Measurements from ENCODE around the gene GPRIN1.
"Not testable (repeated sequence)": the region's sequence is repeated elsewhere in the genome, so short reads cannot be mapped to it uniquely, and the experiment has no call there.

The GPRIN1 gene

DNA sequence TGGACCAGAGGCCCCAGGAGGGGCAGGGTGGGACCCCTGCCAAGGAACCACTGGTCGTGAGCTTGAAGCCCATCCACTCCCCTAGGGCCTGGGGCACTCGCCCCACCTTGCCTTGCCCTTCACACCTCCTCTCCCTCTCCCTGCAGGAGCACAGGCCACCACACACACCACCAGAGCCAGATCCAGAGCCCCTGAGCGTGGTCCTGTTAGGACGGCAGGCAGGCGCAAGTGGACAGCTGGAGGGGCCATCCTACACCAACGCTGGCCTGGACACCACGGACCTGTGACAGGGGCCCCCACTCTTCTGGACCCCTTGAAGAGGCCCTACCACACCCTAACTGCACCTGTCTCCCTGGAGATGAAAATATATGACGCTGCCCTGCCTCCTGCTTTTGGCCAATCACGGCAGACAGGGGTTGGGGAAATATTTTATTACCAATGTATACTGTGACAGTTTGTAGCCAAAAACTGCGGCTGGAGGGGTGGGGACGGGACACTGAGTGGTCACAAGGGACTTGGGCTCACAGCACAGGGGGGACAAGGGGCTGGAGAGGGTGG is 14.5 kb downstream of the GPRIN1 start:
- DNase-seq = no peak

DNA sequence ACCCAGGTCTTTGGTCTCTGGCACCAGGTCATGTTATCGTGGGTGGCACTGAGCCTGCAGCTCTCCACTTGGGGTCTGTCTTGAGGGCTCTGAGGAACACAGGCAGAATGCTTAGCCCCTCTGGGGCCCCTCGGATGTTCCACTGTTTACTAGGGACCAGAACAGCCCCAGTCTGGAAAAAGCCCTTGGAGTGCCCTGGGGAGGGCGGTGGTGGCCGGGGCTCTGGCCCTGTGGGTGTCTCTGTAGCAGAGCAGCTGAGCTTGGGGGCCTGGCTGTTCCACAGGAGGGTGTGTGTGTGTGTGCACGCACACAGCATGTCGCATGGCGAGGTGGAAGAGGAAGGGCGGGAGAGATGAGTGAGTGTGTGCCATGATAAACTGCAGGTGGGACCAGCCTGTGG is 15.4 kb downstream of the GPRIN1 start:
- no peak for DNase-seq

DNA sequence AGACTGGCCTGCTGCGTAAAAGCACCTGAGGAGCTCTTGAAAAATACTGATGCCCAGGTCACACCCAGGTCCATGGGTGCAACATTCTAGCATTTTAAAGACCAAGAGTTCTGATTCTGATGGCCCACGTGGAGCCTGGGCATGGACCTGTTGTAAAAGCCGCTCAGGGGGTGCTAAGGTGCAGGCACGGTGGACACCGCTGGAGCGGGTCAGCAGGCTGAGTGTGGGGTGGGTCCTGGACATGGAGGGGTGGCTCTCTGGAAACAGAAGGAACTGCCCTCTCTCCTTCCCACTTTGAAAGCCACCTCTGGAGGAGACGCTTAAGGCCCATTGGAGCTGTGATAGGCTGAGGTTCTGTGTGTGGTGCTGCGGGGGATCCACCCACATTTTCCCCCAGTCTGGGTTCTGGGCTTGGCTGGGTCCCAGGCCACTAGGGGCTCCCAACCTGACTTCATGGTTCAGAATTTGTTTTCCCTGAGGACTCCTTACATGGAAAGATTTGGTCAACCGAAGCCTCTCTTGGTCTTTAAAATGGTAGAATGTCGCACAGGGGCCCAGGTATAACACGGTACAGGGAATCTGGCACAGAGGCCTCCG is 16.6 kb downstream of the GPRIN1 start:
- DNase-seq = no peak

DNA sequence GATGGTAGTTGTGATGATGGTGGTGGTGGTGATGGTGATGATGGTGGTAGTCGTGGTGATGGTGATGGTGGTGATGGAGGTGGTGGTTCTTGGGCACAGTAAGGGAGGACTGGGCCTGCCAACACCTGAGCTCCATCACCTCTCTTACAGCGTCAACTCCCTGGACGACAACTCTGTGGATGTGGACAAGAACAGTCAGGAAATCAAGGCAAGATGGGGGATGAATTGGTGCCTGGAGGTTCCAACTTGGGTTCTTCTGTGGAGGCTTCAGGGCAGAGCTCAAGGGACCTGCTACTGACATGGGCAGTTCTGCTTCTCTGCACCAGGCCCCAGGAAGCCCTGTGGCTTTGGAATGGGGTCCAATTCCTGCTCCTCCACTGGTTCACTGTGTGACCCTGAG is 17.4 kb downstream of the GPRIN1 start:
- DNase-seq = no peak

DNA sequence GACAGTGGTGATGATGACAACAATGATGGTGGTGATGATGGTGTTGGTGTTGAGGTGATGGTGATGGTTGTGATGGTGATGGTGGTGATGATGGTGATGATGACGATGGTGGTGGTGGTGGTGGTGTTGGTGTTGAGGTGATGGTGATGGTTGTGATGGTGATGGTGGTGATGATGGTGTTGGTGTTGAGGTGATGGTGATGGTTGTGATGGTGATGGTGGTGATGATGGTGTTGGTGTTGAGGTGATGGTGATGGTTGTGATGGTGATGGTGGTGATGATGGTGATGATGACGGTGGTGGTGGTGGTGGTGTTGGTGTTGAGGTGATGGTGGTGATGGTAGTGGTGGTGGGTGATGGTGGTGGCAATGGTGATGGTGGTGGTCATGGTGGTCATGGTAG is 18.3 kb downstream of the GPRIN1 start:
- not testable (repeated sequence) for DNase-seq

DNA sequence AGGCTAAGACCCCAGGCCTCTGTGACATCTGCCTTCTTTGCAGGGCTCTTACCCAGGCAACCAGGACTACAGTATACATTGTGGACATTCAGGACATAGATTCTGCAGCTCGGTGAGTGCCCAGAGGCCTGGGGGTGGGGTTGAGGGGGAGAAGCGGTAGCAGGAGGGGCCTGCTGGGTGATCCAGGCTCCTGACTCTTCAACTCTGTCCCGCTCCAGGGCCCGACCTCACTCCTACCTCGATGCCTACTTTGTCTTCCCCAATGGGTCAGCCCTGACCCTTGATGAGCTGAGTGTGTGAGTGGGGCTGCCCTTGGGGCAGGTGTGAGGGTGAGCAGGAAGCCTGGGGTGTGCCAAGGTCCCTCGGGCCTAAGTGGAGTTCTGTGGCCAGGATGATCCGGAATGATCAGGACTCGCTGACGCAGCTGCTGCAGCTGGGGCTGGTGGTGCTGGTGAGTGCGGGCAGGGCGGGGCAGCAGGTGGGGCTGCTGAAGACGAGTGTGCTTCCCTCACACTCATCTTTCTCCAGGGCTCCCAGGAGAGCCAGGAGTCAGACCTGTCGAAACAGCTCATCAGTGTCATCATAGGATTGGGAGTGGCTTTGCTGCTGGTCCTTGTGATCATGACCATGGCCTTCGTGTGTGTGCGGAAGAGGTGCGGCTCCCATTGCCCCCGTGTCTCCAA is 19.8 kb downstream of the GPRIN1 start:
- DNase-seq = no peak

DNA sequence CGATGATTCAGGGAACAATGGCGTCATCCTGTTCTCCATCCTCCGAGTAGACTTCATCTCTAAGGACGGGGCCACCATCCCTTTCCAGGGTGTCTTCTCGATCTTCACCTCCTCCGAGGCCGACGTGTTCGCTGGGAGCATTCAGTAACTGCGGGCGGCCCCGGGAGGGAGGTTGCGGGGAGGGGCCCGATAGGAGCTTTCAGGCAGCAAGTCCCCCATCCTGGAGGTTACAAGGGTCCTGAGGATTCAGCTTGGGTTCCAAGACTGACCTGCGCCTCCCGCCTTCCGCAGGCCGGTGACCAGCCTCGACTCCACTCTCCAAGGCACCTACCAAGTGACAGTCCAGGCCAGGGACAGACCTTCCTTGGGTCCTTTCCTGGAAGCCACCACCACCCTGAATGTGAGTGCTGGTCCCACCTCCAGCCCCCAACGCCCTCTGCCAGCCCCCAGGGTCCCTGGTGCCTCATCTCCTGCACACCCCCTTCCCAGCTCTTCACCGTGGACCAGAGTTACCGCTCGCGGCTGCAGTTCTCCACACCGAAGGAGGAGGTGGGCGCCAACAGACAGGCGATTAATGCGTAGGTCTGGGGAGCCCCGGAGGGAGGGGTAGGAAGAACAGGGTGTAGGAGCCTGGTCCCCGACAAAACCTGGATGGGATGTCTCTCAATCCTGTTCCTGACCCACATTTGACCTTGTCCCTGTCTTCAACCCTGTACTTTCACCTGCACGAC is 20.8 kb downstream of the GPRIN1 start:
- DNase-seq = no peak

DNA sequence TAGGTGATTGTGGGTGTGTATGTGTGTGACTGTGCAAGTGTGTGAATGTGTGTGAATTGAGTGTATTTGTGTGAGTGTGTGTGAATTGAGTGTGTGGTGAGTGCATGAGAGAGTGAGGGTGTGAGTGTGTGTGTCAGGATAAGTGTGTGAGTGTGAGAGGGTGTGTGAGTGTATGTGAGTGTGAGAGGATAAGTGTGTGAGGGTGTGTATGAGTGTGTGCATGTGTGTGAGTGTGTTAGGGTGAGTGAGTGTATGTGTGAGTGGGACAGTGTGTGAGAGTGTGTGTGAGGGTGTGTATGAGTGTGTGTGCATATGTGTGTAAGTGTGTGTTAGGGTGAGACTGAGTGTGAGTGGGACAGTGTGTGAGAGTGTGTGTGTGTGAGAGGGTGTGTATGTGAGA is 21.7 kb downstream of the GPRIN1 start:
- no peak for DNase-seq

DNA sequence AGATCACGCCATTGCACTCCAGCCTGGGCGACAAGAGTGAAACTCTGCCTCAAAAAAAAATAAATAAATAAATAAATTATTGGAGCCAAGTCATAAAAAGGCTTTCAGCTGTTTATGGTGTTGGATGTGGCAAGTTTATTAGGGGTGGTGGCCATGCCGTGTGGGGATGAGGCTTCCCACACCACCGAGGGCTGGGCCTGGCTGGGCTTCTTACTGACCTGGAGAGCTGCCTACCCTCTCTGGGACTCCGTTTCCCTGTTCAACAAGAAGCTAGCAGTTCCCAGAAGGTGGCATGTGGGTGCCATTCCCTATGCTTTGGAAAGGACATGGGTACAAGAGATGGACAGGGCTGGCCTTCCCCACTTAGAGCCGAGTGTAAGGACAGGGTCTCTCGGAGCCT is 22.6 kb downstream of the GPRIN1 start:
- DNase-seq = no peak

DNA sequence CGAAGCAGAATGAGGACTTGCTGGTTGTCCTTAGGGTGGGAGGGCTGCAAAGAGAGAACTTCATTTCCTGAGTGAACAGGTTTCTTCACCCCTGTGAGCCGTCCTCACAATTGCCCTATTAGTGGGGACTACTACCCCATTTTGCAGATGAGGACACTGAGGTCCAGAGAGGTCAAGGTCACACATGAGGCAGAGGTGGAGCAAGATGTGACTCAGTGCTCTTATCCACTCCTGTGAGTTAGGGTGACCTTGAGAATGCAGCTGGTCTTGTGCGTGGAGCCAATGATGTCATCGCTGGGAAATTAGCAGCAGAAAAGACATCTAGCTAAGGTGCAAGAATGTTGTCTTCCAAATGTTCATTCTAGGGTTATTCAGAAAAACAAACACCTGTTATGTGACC is 26.9 kb downstream of the GPRIN1 start:
- no peak for DNase-seq

DNA sequence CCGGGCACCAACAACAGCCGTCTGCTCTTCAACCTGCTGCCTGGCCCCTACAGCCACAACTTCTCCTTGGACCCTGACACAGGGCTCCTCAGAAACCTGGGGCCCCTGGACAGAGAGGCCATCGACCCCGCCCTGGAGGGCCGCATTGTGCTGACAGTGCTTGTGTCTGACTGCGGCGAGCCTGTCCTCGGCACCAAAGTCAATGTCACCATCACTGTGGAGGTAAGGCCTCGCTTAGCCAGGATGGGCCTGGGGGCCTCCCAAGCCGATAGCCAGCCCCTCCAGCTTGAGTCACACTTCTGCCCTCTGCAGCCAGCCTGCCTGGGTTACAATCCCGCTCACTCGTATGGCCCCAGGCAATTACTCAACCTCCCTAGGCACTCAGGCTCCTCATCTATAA is 28.6 kb downstream of the GPRIN1 start:
- DNase-seq = no peak

DNA sequence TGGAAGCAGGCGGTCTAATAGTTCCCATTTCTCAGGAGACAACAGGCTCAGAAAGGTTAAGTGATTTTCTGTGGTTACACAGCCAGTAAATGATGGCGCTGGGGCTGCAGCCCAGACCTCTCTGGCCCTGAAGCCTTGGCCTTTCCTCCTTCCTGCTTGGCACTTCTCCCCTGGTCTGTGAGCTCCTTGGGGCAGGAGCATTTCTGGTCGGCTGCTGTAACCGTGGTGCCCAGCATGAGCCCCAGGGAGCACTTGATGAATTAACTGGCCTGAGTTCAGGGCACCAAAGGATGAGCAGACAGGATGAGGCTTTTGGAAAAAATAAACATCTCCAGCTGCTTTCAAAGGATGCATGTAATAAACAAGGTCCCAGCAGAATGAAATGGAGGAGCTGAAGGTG is 30.6 kb downstream of the GPRIN1 start:
- DNase-seq = no peak

DNA sequence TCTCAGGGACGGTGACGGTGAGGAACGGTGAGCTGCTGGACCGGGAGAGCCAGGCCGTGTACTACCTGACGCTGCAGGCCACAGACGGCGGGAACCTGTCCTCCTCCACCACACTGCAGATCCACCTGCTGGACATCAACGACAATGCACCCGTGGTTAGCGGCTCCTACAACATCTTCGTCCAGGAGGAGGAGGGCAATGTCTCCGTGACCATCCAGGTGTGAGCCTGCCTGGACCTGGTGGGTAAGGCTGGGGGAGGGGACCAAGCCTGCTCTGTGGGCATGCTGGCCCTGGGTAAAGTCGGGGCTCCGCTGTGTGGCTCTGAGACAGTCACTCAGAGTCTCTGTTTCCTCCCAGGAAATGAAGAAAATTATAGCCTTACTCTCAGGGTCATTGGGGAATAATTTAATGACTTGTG is 31.6 kb downstream of the GPRIN1 start:
- DNase-seq = no peak

DNA sequence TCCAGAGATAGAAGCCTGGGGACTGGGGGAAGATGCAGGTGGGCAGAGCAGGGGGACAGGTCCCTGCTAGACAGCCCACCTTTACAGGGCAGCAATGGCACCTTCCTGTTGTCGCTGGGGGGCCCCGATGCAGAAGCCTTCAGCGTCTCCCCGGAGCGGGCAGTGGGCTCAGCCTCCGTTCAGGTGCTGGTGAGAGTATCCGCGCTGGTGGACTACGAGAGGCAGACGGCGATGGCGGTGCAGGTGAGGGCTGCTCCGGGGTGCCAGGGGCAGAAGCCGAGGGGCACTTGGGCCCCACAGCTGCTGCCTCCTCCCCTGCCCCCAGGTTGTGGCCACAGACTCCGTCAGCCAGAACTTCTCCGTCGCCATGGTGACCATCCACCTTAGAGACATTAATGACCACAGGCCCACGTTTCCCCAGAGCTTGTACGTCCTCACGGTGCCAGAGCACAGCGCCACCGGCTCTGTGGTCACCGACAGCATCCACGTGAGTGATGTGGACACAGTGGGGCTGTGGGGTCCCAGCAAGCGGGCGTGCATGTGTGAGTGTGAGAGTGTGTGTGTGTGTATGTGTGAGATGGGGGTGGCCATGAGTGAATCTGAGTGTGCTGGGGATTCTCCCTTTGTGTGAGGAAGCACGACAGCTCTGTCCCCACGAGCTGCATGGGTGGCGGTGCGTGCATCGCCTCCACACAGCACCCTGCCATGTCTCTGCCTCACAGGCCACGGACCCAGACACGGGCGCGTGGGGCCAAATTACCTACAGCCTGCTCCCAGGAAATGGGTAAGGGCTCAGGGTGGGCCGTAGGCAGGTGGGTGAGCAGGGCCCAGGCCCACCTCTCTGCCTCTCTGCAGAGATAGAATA is 32.4 kb downstream of the GPRIN1 start:
- no peak for DNase-seq

DNA sequence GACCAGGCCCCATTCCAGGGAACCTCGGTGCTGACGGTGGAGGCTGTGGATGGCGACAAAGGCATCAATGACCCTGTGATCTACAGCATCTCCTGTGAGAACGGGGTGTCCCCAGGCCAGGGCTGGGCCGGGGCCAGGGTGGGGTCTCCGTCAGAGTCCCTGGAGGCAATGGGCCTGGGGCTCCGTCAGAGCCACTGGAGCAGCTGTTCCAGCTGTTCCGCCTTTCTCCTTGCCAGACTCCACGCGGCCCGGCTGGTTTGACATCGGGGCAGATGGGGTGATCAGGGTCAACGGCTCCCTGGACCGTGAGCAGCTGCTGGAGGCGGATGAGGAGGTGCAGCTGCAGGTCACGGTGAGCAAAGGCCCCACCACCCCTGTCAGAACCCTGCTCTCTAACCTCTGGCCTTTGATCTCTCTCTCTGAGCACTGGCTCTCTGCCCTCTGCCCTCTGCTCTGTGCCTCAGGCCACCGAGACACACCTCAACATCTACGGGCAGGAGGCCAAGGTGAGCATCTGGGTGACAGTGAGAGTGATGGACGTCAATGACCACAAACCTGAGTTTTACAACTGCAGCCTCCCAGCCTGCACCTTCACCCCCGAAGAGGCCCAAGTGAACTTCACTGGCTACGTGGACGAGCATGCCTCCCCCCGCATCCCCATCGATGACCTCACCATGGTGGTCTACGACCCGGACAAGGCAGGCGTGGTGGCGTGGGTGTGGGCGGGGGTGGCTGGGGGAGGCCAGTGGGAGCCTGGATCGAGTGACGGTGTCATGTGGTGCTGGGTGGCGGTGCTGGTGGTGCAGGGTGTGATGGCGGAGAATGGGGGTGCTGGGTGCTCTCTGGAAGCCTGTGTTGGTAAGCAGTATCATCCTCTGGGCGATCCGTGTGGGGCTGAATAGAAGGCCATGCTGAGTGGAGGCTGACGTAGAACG is 34.2 kb downstream of the GPRIN1 start:
- DNase-seq = no peak

DNA sequence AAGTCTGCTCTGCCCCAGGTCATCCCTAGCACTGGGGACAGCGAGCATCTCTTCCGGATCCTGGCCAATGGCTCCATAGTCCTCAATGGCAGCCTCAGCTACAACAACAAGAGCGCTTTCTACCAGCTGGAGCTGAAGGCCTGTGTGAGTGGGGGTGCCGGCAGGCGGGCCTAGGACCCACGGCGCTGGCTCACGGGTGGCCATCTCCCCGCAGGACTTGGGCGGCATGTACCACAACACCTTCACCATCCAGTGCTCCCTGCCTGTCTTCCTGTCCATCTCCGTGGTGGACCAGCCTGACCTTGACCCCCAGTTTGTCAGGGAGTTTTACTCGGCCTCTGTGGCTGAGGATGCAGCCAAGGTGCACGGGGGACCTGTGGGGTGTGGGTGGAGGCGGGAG is 34.9 kb downstream of the GPRIN1 start:
- no peak for DNase-seq

DNA sequence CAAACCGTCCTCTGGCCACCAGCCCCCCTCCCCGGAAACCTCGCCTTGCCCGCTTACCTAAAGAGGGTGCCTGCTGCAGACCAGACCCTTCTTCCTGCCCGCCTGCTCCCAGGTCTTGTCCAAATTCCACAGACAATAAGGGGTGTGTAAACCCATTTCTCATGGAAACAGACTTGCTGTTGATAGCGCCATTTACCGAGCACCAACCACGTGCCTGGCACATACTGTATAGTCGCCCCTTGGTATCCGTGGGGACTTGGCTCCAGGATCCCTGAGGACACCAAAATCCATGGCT is 35.7 kb downstream of the GPRIN1 start:
- no peak for DNase-seq

DNA sequence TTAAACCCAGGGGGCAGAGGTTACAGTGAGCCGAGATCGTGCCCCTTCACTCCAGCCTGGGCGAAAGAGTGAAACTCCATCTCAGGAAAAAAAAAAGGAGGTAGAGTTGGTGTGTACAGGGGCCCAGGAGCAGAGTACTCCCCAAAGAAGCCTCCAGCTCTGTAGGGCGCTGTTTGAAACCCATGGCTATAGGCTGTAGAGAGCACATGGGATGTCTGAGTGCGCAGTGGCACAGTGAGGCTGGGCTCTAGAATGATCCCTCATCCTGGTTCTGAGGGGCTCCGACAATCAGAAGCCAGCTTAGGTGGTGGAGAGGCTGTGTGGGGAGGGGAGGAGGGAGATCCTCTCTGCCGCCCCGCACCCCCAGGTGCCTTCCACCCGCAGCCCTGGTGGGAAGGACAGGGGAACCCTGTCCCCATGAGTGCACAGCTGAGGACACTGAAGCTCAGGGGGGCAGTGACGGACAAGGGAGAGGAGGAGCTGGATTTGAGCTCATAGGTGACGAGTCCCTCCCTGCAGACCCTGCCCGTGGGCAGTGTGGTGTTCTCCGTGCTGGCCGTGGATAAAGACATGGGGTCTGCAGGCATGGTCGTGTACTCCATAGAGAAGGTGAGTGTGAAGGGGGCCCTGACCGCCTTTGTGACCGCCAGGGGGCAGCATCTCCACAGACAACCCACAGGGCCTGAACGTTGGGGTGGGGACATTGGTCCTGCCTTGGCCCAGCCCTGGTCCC is 36.2 kb downstream of the GPRIN1 start:
- DNase-seq = peak; percentile 29 to 39

DNA sequence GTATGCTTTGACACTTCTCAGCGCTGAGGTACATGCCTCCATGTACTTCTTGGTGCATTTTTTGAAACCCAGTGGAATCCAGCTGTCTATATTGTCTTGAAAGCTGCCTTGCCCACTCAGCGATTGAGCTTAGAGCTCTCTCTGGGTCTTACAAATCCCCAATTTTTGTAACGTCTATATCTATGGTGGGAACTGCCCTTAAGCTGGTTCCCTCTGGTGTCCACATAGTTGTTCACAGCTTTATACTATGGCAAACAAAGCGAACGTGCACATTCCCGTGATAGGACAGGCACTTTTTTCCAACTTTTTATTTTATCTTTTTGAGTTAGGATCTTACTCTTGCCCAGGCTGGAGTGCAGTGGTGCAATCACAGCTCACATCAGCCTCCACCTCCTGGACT is 39.9 kb downstream of the GPRIN1 start:
- peak in 1 of 2 experiments; percentile 1 for DNase-seq

DNA sequence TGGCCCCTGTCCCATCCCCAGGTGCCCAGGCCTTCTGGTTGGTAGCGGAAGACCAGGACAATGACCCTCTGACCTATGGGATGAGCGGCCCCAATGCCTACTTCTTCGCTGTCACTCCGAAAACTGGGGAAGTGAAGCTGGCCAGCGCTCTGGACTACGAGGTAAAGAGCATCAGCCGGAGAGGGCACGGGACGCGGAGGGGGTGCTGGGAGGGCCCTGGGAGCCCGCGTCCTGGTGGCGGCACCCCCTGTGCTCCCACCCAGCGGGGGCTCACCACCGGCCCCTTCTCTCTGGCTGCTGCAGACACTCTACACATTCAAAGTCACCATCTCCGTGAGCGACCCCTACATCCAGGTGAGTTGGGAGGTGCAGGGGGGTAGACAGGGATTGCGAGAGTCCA is 41.3 kb downstream of the GPRIN1 start:
- no peak for DNase-seq

DNA sequence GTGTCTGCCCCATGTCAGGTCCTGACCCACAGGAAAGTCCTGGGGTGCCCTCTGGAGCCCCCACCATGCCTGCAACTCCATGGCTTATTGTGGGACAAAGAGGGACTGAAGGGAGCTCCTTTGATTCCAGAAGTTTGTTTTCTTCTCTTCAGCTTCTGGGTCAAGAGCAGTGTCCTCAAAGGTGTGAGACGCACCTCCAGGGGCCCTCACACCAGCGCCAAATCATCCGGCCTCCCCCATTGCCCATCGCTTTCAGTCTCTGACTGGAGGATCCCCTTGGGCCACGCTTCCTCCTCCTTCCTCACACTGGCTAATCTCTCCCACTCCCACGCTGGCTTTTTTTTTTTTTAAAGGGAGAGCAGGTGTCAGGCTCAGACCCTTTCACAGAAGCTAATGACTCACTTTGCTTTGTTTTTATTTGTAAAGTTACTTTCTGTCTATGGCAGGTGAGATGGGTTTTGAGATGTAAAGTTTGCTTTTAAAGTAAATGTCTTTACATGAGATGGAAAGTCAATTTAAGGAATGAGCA is 44.1 kb downstream of the GPRIN1 start:
- DNase-seq = no peak
